HUES64 (cell line): ENCODE measurements around the gene GFM1.

Experiments used
- H3K27ac ChIP-seq: 2 replicates; pipeline ENCODE4 v1.7.0; 2013; ENCODE audit warnings: low read depth, low read length, inconsistent platforms
- H3K27me3 ChIP-seq: 2 replicates; pipeline ENCODE4 v1.6.1; 2013; ENCODE audit warnings: mild to moderate bottlenecking, low read length; ENCODE audit not compliant: insufficient read depth
- H3K36me3 ChIP-seq: 2 replicates; pipeline ENCODE4 v1.6.1; 2013; ENCODE audit warnings: mild to moderate bottlenecking, low read length; ENCODE audit not compliant: insufficient read depth
- H3K4me1 ChIP-seq: 2 replicates; pipeline ENCODE4 v1.6.1; 2013; ENCODE audit warnings: mild to moderate bottlenecking, low read length, moderate library complexity; ENCODE audit not compliant: insufficient read depth
- H3K4me3 ChIP-seq: 2 replicates; pipeline ENCODE4 v1.5.1; 2013; ENCODE audit warnings: mild to moderate bottlenecking, low read length, moderate library complexity
- H3K9ac ChIP-seq: 2 replicates; pipeline ENCODE4 v1.6.1; 2013; ENCODE audit warnings: mild to moderate bottlenecking, low read depth, low read length
- H3K9me3 ChIP-seq: 2 replicates; pipeline ENCODE4 v1.6.1; 2013; ENCODE audit warnings: low read depth, low read length; ENCODE audit not compliant: insufficient read depth
- WGBS: fragments of 150-250, 120-280 bp; methylation state at CpG from one replicate; pipeline ENCODE4 v1.1.7; 2013; ENCODE audit warnings: missing lambda C conversion rate; 5-methylcytosine and 5-hydroxymethylcytosine counted together

Gene GFM1

GRCh38 chr3:158652463-158652862 is 8.1 kb downstream of the GFM1 start:
- no peak overlapping the region for H3K9ac ChIP-seq
- no peaks in the 10 kb centered on the region for H3K4me1 ChIP-seq
- no peaks in the 10 kb centered on the region for H3K9me3 ChIP-seq
- no peaks in the 10 kb centered on the region for H3K27me3 ChIP-seq
- no peak overlapping the region for H3K27ac ChIP-seq
- H3K36me3 ChIP-seq: peaks cover 86% of the 10 kb centered on the region
- WGBS: 94% methylated on average over 3 of the region's 3 CpGs
- H3K4me3 ChIP-seq: no peak overlapping the region

DNA sequence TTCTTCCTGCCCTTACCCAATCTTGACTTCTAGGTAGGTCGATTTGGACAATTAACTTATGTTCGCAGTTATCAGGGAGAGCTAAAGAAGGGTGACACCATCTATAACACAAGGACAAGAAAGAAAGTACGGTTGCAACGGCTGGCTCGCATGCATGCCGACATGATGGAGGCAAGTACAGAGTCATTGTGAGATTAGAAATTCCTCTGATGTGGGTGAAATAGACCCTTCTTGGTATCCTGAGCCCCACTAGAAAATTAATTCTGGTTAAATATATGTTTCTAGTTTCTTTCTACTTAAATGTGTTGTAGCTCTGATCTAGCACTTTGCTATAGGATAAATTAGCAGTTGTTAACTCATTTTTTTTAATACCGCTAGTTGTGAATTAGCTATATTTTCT is 14.6 kb downstream of the GFM1 start:
- Histone ChIP-seq H3K36me3 (peaks cover 86% of the 10 kb centered on the region), H3K9ac (no peak overlapping the region), H3K9me3 (no peaks in the 10 kb centered on the region), H3K27me3 (no peaks in the 10 kb centered on the region), H3K27ac (no peak overlapping the region), H3K4me3 (no peak overlapping the region), H3K4me1 (no peaks in the 10 kb centered on the region)
- 95% methylated on average over 7 of the region's 7 CpGs for WGBS

DNA sequence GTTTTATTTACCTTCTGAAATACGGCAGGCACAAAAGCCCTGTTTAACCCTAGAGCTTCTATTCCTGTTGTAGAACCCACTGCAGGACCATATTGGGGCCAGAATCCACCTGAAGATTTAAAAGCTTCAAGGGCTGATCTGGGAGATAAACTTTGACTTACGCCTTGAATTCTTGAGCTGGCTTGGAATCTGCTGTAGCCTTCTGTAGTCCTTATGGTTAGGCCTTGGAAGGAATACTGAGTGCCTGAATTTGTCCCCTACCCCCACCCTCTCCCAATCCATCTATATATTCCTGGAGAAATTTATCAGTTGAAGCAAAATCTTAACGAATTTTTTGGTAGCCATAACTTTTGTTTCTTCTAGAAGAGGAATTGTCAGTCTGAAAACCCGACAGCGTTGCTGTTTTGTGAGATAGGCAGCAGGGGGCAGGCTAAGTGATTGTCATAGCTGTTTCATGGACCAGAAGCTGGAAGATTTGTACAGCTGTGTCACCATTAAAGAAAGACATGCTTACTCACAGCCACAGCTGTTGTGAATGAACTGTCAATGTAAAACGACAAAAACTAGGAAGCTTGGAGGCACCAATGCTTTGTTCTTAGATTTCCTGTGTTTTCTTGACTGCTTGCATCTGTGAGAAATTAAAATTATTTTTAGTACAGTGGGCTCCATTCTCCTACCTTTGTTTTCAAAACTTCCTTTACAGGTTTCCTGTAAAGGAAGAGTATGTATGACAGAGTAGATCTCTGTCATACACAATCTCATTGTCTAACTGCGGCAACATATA is 15.3 kb downstream of the GFM1 start:
- 76% methylated on average over 6 of the region's 7 CpGs for WGBS
- no peak overlapping the region for H3K9ac ChIP-seq
- peaks cover 86% of the 10 kb centered on the region for H3K36me3 ChIP-seq
- no peaks in the 10 kb centered on the region for H3K4me1 ChIP-seq
- no peak overlapping the region for H3K27ac ChIP-seq
- no peaks in the 10 kb centered on the region for H3K9me3 ChIP-seq
- H3K27me3 ChIP-seq: no peaks in the 10 kb centered on the region
- no peak overlapping the region for H3K4me3 ChIP-seq

- Histone ChIP-seq H3K4me1 (no peaks in the 10 kb centered on the region), H3K27ac (no peak overlapping the region), H3K9ac (no peak overlapping the region), H3K4me3 (no peak overlapping the region), H3K36me3 (peaks cover 88% of the 10 kb centered on the region), H3K27me3 (no peaks in the 10 kb centered on the region), H3K9me3 (no peaks in the 10 kb centered on the region)
- WGBS: 88% methylated on average over 3 of the region's 4 CpGs
Observed at GRCh38 chr3:158660711-158661110, 16.4 kb downstream of the GFM1 start.

DNA sequence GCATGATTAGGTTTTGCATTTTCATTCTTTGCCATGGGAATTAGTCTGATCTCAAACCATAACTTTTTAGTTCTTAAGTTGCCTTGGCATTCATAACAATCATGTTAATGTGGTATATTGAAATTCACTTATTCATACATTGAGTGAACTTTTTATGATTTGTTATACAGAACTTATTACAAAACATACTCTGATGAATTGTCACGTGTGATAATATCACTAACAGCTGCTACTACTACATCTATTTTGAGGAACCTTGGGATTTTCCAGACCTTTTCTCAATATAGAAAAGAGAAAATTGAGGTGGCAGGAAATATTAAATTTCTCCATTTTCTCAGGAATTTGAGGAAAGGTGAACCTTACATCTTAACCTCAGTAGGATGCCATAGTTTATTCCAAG is 18.9 kb downstream of the GFM1 start:
- H3K9me3 ChIP-seq: no peaks in the 10 kb centered on the region
- H3K27me3 ChIP-seq: no peaks in the 10 kb centered on the region
- no peak overlapping the region for H3K27ac ChIP-seq
- H3K36me3 ChIP-seq: peaks cover 97% of the 10 kb centered on the region
- H3K4me1 ChIP-seq: no peaks in the 10 kb centered on the region
- no peak overlapping the region for H3K4me3 ChIP-seq
- H3K9ac ChIP-seq: no peak overlapping the region
- 100% methylated on average over 1 of the region's 1 CpG for WGBS

- H3K36me3 ChIP-seq: peaks cover 97% of the 10 kb centered on the region
Observed at GRCh38 chr3:158663832-158664231, 19.5 kb downstream of the GFM1 start.

GRCh38 chr3:158666416-158666815 is 22.1 kb downstream of the GFM1 start:
- 80% methylated on average over 3 of the region's 3 CpGs for WGBS
- Histone ChIP-seq H3K27ac (no peak overlapping the region), H3K9ac (no peak overlapping the region), H3K9me3 (no peaks in the 10 kb centered on the region), H3K36me3 (peaks cover 89% of the 10 kb centered on the region), H3K27me3 (no peaks in the 10 kb centered on the region), H3K4me3 (no peak overlapping the region), H3K4me1 (peaks cover 3% of the 10 kb centered on the region; the same call in 1 of the 2 replicates)

More at GRCh38 chr3:158663832-158664231, 19.5 kb downstream of the GFM1 start:
- Histone ChIP-seq H3K27ac (no peak overlapping the region), H3K4me3 (no peak overlapping the region), H3K4me1 (no peaks in the 10 kb centered on the region), H3K27me3 (no peaks in the 10 kb centered on the region), H3K9me3 (no peaks in the 10 kb centered on the region), H3K9ac (no peak overlapping the region)
- 92% methylated on average over 1 of the region's 1 CpG for WGBS

DNA sequence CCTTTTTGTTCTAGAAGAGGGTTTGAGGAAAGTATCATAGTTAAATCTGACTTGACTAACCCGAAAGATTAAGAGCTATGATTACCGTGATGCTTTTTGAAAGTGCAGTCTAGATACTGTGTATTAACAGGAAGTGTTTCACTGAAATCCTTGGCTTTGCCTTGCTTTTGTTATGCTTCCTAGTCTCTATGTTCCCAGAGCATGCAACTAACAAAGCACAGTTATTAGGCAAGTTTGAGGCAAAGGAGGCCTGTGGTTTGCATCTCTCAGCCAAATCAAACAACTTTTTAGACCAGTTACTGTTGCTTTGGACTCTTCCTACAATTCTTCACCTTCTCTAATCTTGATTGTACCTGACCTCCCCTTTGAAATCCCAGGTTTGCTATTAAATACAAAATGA is 24.2 kb downstream of the GFM1 start:
- no peaks in the 10 kb centered on the region for H3K9me3 ChIP-seq
- no peak overlapping the region for H3K27ac ChIP-seq
- H3K36me3 ChIP-seq: peaks cover 68% of the 10 kb centered on the region

GRCh38 chr3:158671821-158672214 is 27.5 kb downstream of the GFM1 start:
- Histone ChIP-seq H3K4me1 (peaks cover 12% of the 10 kb centered on the region; the same call in 1 of the 2 replicates), H3K27me3 (no peaks in the 10 kb centered on the region), H3K9ac (peak overlapping the region; percentile 61), H3K4me3 (peak overlapping the region; percentile 70), H3K9me3 (no peaks in the 10 kb centered on the region), H3K27ac (peak overlapping the region; percentile 56; the same call in 1 of the 2 replicates), H3K36me3 (peaks cover 35% of the 10 kb centered on the region)
- 32% methylated on average over 6 of the region's 6 CpGs for WGBS

More for the DNA sequence above, 24.2 kb downstream of the GFM1 start:
- no peaks in the 10 kb centered on the region for H3K27me3 ChIP-seq
- H3K4me3 ChIP-seq: no peak overlapping the region
- 97% methylated on average over 2 of the region's 2 CpGs for WGBS
- H3K9ac ChIP-seq: no peak overlapping the region
- H3K4me1 ChIP-seq: peaks cover 12% of the 10 kb centered on the region; the same call in 1 of the 2 replicates

DNA sequence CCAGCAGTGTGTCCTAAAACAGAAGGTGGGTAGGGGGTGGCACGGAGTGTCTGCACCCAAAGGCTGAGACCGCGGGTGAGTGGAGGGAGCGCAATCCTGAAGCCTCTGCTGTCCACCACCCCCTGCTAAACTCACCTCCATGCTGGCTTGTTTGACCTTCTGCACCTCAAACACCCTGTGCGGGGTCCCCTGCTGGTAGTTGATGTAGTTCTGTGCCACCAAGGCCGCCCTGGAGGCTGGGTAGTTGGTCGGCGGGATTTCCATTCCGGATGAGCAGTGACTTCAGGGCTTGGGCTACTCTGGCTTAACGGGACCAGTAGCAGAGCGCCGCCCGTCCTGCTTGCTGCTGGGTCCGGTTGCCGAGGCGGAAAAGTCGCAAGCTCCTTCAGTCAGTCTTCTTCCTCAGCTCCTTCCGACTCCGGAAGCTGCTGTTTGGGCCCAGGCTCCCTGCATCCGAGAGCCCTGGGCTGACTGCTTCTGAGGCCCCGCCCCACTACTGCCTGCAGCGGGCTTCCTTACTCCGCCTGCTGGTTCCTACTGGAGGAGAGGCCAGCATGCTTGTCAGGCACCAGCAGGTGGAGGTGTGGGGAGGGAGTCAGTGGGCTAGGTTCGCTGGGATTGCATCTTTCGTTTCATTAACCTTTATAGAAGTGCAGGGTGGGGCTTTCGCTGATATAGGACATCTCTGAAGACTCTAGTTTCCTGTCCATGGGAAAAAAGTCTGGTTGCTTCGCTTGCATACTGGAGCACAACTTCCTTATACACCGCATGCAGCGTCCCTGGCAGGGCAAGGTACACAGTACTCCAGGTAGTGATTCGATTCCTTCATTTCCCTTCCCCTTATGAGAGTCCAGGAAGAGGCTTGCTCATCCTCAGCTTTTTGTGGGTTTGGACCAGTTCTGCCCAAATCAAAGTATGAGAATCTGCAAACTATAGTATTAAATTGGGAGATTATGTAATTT is 28.2 kb downstream of the GFM1 start, which contains the start of gene LXN:
TSS of gene LXN (minus strand) at position 434 of the 962 bp plus-strand sequence. CDS start at position 264, 170 bp downstream.
- Histone ChIP-seq H3K4me1 (peaks cover 12% of the 10 kb centered on the region; the same call in 1 of the 2 replicates), H3K27ac (peak within 1 kb of the TSS; percentile 56; the same call in 1 of the 2 replicates), H3K9ac (peak within 1 kb of the TSS; percentile 61), H3K27me3 (no peaks in the 10 kb centered on the region), H3K4me3 (peak within 1 kb of the TSS; percentile 70), H3K36me3 (peaks cover 28% of the 10 kb centered on the region), H3K9me3 (no peaks in the 10 kb centered on the region)
- WGBS: 13% methylated on average over 30 of the region's 30 CpGs

- H3K4me1 ChIP-seq: no peaks in the 10 kb centered on the region
- no peak overlapping the region for H3K4me3 ChIP-seq
- no peaks in the 10 kb centered on the region for H3K9me3 ChIP-seq
- no peak overlapping the region for H3K9ac ChIP-seq
- no peaks in the 10 kb centered on the region for H3K27me3 ChIP-seq
- peaks cover 14% of the 10 kb centered on the region; the same call in 1 of the 2 replicates for H3K36me3 ChIP-seq
- 92% methylated on average over 2 of the region's 2 CpGs for WGBS
- no peak overlapping the region for H3K27ac ChIP-seq
Observed at GRCh38 chr3:158678687-158679086, 34.4 kb downstream of the GFM1 start.
